Activated CD4-positive, alpha-beta T cell treated with anti-CD3 and anti-CD28 coated beads, Interleukin-2, amount 10 ng/mL, durations not matched to agents 7 days and 5 days (primary cell): Measurements from ENCODE around the gene TSSC4. TPM values are rescaled to one million over a fixed set of nuclear protein-coding genes. Genes with fewer than 3 reads are reported as not detected.
A peak's percentile ranks its signal among the peaks of the same experiment; 100 is the strongest.
"Not testable (repeated sequence)": the region's sequence is repeated elsewhere in the genome, so short reads cannot be mapped to it uniquely, and the experiment has no call there.

ENCODE experiments used
- CTCF ChIA-PET: fragments of 350-600 bp; sonication (Branson Sonifier 250); formaldehyde crosslinking; loops from one replicate; lab custom pipeline; 2021; ENCODE audit warnings: antibody characterized with exemption; lab: Charles Lee
- POLR2A ChIA-PET: fragments of 350-600 bp; sonication (Branson Sonifier 250); formaldehyde crosslinking; loops from one replicate; lab custom pipeline; 2021; ENCODE audit warnings: antibody characterized with exemption; lab: Charles Lee
- DNase-seq: peaks from one replicate; pipeline ENCODE4 v3.0.0-alpha.2; 2020
- H3K27ac Mint-ChIP-seq: one replicate; pipeline ENCODE4 v1.8.0; 2021; ENCODE audit warnings: mild to moderate bottlenecking, moderate library complexity, mixed read lengths
- H3K27me3 Mint-ChIP-seq: one replicate; pipeline ENCODE4 v1.8.0; 2021; ENCODE audit warnings: mixed read lengths
- H3K36me3 Mint-ChIP-seq: one replicate; pipeline ENCODE4 v1.8.0; 2021; ENCODE audit warnings: low read depth, mixed read lengths
- H3K4me1 Mint-ChIP-seq: one replicate; pipeline ENCODE4 v1.8.0; 2021; ENCODE audit warnings: mixed read lengths
- H3K4me3 Mint-ChIP-seq: one replicate; pipeline ENCODE4 v1.8.0; 2021; ENCODE audit warnings: mild to moderate bottlenecking, moderate library complexity, mixed read lengths
- H3K9me3 Mint-ChIP-seq: one replicate; pipeline ENCODE4 v1.8.0; 2021; ENCODE audit warnings: mixed read lengths
- total RNA-seq, 2 experiments: library from RNA; stranded (reverse); gene quantifications; one replicate each; pipeline ENCODE4 v1.2.3, GENCODE V29; 2021

The TSSC4 gene
- 10 to 100 TPM; 31.1 to 47.5 TPM for total RNA-seq

- DNase-seq, result peak; percentile 99
- Mint-ChIP-seq H3K36me3 (peaks cover 16% of the 10 kb centered on the region), H3K4me1 (peaks cover 22% of the 10 kb centered on the region), H3K27ac (peak within 1 kb of the TSS; percentile 91), H3K9me3 (no peaks in the 10 kb centered on the region), H3K4me3 (peak within 1 kb of the TSS; percentile 91), H3K27me3 (no peaks in the 10 kb centered on the region)
- CTCF ChIA-PET, result interaction anchor here (0.6 to 3.6 kb wide), 27 partner anchors 8 to 529 kb away, joined by 3 to 38 read pairs (median 4); partner anchors contain the start of genes CD81 and PHLDA2
- POLR2A ChIA-PET, result interaction anchor here (0.7 kb wide), 1 partner anchor 566 kb away, joined by 3 read pairs; no protein-coding TSS in a partner anchor
Observed at GRCh38 chr11:2400069-2400761, at the start of gene TSSC4. Gene TSSC4 (plus strand): TSS chr11:2400750. CDS start chr11:2402634, 1,884 bp downstream.

GRCh38 chr11:2351701-2352100 is 48.8 kb upstream of the TSSC4 start:
- CTCF ChIA-PET, result interaction anchor here (0.8 to 1.1 kb wide), 2 partner anchors 32 to 49 kb away, joined by 3 to 4 read pairs; partner anchors contain the start of gene TSSC4

GRCh38 chr11:2352420-2352819 is 48.1 kb upstream of the TSSC4 start:
- POLR2A ChIA-PET, result no interaction called here
- CTCF ChIA-PET, result interaction anchor here (0.8 to 1.1 kb wide), 2 partner anchors 33 to 48 kb away, joined by 3 to 4 read pairs; partner anchors contain the start of gene TSSC4
- Mint-ChIP-seq H3K9me3 (peaks cover 11% of the 10 kb centered on the region), H3K27ac (no peak overlapping the region), H3K27me3 (peaks cover 3% of the 10 kb centered on the region), H3K4me1 (no peaks in the 10 kb centered on the region), H3K36me3 (no peaks in the 10 kb centered on the region), H3K4me3 (no peak overlapping the region)
- DNase-seq, result no peak

More at GRCh38 chr11:2351701-2352100, 48.8 kb upstream of the TSSC4 start:
- no peaks in the 10 kb centered on the region for H3K4me1 Mint-ChIP-seq
- peaks cover 3% of the 10 kb centered on the region for H3K27me3 Mint-ChIP-seq
- DNase-seq, result no peak
- no peak overlapping the region for H3K4me3 Mint-ChIP-seq
- POLR2A ChIA-PET, result no interaction called here
- no peaks in the 10 kb centered on the region for H3K36me3 Mint-ChIP-seq
- H3K27ac Mint-ChIP-seq, result no peak overlapping the region
- peaks cover 11% of the 10 kb centered on the region for H3K9me3 Mint-ChIP-seq

- no peak for DNase-seq
- Mint-ChIP-seq H3K4me3 (no peak overlapping the region), H3K27me3 (peaks cover 3% of the 10 kb centered on the region), H3K36me3 (no peaks in the 10 kb centered on the region), H3K9me3 (no peaks in the 10 kb centered on the region), H3K27ac (no peak overlapping the region), H3K4me1 (no peaks in the 10 kb centered on the region)
- ChIA-PET CTCF (no interaction called here), POLR2A (no interaction called here)
Observed at GRCh38 chr11:2355000-2355644, 45.4 kb upstream of the TSSC4 start.

- Mint-ChIP-seq H3K36me3 (no peaks in the 10 kb centered on the region), H3K9me3 (no peaks in the 10 kb centered on the region), H3K4me1 (no peaks in the 10 kb centered on the region), H3K4me3 (no peak overlapping the region), H3K27me3 (no peaks in the 10 kb centered on the region), H3K27ac (no peak overlapping the region)
- CTCF ChIA-PET, result no interaction called here
- DNase-seq, result no peak
- POLR2A ChIA-PET, result no interaction called here
Observed at GRCh38 chr11:2357246-2357645, 43.3 kb upstream of the TSSC4 start.

GRCh38 chr11:2357651-2358050 is 42.9 kb upstream of the TSSC4 start:
- H3K4me3 Mint-ChIP-seq, H3K27ac Mint-ChIP-seq, H3K9me3 Mint-ChIP-seq, H3K4me1 Mint-ChIP-seq, DNase-seq, H3K36me3 Mint-ChIP-seq, POLR2A ChIA-PET, CTCF ChIA-PET, H3K27me3 Mint-ChIP-seq: not testable (repeated sequence)

GRCh38 chr11:2358754-2359442 is 41.7 kb upstream of the TSSC4 start:
- Mint-ChIP-seq H3K27ac (no peak overlapping the region), H3K4me3 (no peak overlapping the region), H3K9me3 (no peaks in the 10 kb centered on the region), H3K27me3 (no peaks in the 10 kb centered on the region), H3K4me1 (no peaks in the 10 kb centered on the region), H3K36me3 (no peaks in the 10 kb centered on the region)
- ChIA-PET CTCF (no interaction called here), POLR2A (no interaction called here)
- DNase-seq, result no peak

- Mint-ChIP-seq H3K27me3 (no peaks in the 10 kb centered on the region), H3K27ac (no peak overlapping the region), H3K36me3 (no peaks in the 10 kb centered on the region), H3K4me1 (no peaks in the 10 kb centered on the region), H3K9me3 (no peaks in the 10 kb centered on the region), H3K4me3 (no peak overlapping the region)
- no peak for DNase-seq
- CTCF ChIA-PET, result no interaction called here
- POLR2A ChIA-PET, result no interaction called here
Observed at GRCh38 chr11:2359557-2359956, 41.0 kb upstream of the TSSC4 start.

GRCh38 chr11:2360081-2360642 is 40.4 kb upstream of the TSSC4 start:
- Mint-ChIP-seq H3K27ac (no peak overlapping the region), H3K27me3 (no peaks in the 10 kb centered on the region), H3K4me1 (no peaks in the 10 kb centered on the region), H3K4me3 (no peak overlapping the region), H3K9me3 (no peaks in the 10 kb centered on the region), H3K36me3 (no peaks in the 10 kb centered on the region)
- no peak for DNase-seq
- CTCF ChIA-PET, result no interaction called here
- POLR2A ChIA-PET, result no interaction called here

GRCh38 chr11:2361565-2361964 is 39.0 kb upstream of the TSSC4 start:
- Mint-ChIP-seq H3K4me1 (no peaks in the 10 kb centered on the region), H3K9me3 (no peaks in the 10 kb centered on the region), H3K27ac (no peak overlapping the region), H3K27me3 (no peaks in the 10 kb centered on the region), H3K4me3 (no peak overlapping the region), H3K36me3 (no peaks in the 10 kb centered on the region)
- CTCF ChIA-PET, result interaction anchor here (1.0 kb wide), 1 partner anchor 57 kb away, joined by 3 read pairs; no protein-coding TSS in a partner anchor
- DNase-seq, result no peak
- POLR2A ChIA-PET, result no interaction called here

GRCh38 chr11:2362414-2362813 is 38.1 kb upstream of the TSSC4 start:
- Mint-ChIP-seq H3K4me3 (no peak overlapping the region), H3K27me3 (no peaks in the 10 kb centered on the region), H3K9me3 (no peaks in the 10 kb centered on the region), H3K36me3 (no peaks in the 10 kb centered on the region), H3K27ac (no peak overlapping the region), H3K4me1 (no peaks in the 10 kb centered on the region)
- ChIA-PET POLR2A (no interaction called here), CTCF (interaction anchor here (1.0 kb wide), 1 partner anchor 58 kb away, joined by 3 read pairs; no protein-coding TSS in a partner anchor)
- no peak for DNase-seq

GRCh38 chr11:2363130-2363529 is 37.4 kb upstream of the TSSC4 start:
- H3K4me3 Mint-ChIP-seq, result no peak overlapping the region

More at GRCh38 chr11:2363130-2363529, 37.4 kb upstream of the TSSC4 start:
- no peaks in the 10 kb centered on the region for H3K36me3 Mint-ChIP-seq
- DNase-seq, result no peak
- ChIA-PET POLR2A (no interaction called here), CTCF (no interaction called here)
- no peaks in the 10 kb centered on the region for H3K27me3 Mint-ChIP-seq
- no peaks in the 10 kb centered on the region for H3K9me3 Mint-ChIP-seq
- H3K27ac Mint-ChIP-seq, result no peak overlapping the region
- H3K4me1 Mint-ChIP-seq, result no peaks in the 10 kb centered on the region
